GM12801 (cell line): ENCODE results near the gene MARCHF10.

Experiments used
- TF ChIP-seq, protein P1 (sequence below): IDR thresholded peaks from one replicate; pipeline ENCODE4 v1.5.1; 2011; ENCODE audit warnings: control low read depth; ENCODE audit not compliant: insufficient read length; ENCODE audit errors: extremely low read depth

Gene MARCHF10

DNA sequence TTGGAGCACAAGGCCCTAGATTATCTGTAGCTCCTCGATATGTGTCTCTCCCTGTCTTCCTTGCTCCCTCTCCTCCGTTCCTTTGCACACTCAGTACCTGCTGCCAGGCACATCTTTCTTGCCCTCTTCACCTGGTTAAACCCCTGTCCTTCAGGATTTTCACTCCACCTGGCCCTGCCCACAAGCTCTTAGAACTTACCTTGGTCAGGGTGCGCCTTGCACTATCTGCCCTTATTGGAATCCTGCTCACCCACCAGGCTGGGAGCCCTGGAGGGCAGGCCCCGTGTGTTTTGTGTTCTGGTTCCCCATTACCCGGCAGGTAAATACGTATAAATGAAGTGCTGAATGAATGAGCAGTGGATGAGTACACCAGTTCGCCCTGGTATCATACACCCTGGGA is 54.6 kb downstream of the MARCHF10 start:
- TF ChIP-seq, protein P1, sequence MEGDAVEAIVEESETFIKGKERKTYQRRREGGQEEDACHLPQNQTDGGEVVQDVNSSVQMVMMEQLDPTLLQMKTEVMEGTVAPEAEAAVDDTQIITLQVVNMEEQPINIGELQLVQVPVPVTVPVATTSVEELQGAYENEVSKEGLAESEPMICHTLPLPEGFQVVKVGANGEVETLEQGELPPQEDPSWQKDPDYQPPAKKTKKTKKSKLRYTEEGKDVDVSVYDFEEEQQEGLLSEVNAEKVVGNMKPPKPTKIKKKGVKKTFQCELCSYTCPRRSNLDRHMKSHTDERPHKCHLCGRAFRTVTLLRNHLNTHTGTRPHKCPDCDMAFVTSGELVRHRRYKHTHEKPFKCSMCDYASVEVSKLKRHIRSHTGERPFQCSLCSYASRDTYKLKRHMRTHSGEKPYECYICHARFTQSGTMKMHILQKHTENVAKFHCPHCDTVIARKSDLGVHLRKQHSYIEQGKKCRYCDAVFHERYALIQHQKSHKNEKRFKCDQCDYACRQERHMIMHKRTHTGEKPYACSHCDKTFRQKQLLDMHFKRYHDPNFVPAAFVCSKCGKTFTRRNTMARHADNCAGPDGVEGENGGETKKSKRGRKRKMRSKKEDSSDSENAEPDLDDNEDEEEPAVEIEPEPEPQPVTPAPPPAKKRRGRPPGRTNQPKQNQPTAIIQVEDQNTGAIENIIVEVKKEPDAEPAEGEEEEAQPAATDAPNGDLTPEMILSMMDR = no peak

DNA sequence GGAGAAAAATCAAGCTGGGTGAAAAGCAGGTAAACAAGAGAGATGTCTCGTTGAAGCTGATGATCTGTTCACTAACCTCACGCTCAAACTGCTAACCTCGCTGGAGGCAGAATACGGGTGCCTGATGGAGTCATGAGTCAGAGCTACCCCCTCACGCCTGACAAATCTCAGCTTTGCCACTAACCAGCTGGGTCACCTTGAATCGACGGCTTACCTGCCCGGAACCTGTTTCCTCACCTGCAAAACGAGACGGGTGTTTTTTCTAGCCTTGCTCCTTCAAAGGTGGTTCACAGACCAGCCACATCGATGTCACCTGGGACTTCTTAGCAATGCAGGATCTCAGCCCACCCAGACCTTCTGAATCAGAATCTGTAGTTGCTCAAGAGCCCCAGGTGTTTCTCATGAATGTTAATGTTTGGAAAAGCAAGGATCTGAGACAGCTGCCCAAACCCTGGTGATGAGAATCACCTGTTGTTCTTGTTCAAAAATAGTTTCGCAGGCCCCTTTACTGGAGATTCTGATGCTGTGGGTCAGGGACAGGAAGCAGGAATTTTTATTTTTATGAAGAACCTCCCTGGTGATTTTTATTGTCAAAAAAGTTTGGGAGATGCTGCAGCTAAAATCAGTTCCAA is 56.9 kb downstream of the MARCHF10 start:
- TF ChIP-seq, protein P1 = no peak

GRCh38 chr17:62750631-62751051 is 57.5 kb downstream of the MARCHF10 start:
- TF ChIP-seq, protein P1 = no peak

- TF ChIP-seq, protein P1 = no peak
Observed at GRCh38 chr17:62749926-62750325, 58.2 kb downstream of the MARCHF10 start.

DNA sequence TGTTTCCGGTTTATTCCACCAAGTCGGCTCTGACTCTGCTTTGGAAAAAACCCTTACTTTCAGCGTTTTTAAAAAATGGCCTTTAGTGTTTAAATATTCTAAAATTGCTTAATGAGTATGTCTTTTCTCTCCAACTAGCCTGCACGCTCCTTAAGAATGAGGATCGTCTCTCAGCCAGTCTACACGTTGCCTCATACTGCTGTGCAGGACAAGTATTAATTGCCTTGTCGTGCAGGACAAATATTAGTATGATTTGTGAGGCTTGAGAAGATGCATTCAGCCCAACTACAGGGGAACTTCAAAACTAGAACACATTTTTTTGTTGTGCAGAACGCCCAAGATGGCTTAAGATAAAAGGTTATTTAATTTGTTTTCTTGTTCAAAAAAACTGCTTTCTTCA is 61.2 kb downstream of the MARCHF10 start:
- TF ChIP-seq, protein P1 = no peak

GRCh38 chr17:62745806-62746205 is 62.3 kb downstream of the MARCHF10 start:
- TF ChIP-seq, protein P1 = no peak

DNA sequence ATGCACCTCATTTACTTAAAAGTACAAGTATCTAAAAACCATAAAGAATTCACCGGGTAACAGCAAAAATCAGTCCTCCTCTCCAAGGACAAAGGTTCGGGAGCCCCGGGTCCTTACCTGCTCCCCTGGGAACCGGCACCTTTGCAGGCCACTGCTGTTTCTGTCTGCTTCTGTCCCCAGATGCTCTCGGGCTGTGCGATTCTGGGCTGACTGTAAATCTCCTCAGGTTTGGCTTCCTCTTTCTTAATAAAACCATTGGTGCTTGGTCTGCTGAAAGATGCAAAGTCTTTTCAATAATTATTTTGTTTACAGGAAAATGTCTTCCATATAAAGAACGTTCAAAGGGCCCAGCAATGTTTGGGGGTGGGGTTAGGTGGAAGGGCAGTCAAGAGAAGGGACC is 63.9 kb downstream of the MARCHF10 start:
- TF ChIP-seq, protein P1 = no peak
